ENCODE data around the gene PLEKHG3. TPM values are rescaled to one million over a fixed set of nuclear protein-coding genes. Genes with fewer than 3 reads are reported as not detected.
"Not testable (repeated sequence)": the region's sequence is repeated elsewhere in the genome, so short reads cannot be mapped to it uniquely, and the experiment has no call there.

PLEKHG3 gene
- total RNA-seq, result 10 to 100 TPM; 29.4 to 37.7 TPM
- long read RNA-seq, partial matches to known transcripts, result 8 of 10 reads
- long read RNA-seq, other reads (novel, unspliced or antisense), result 2 of 10 reads

DNA sequence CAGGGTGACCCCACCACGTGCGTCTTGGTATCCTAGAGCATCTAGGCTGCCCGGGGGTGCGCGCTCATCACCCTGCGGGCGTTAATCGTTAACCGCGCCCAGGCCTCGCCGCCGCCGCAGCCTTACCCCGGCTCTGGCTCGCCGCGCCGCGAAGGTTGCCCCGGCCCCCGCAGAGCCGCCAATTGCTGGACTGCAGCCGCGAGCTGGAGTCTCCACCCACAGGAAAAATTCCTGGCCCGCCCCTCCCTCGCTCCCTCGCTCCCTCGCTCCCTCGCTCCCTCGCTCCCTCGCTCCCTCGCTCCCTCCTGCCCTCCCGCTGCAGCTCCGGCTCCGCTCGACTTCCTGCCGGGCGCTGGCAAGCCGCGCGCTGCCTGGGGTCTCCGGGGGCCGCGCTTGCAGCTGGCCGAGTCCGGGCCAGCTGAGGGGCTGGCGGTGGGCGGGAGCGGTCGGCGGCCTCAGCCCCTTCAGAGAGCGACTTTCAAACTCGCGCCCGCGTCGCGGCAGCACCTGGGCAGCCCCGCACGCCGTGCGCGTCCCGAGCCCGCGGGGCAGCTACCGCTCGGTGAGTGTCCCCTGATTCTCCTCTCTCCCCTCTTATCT, at the start of gene PLEKHG3:
PLEKHG3 (plus strand) TSS at position 282 of the 600 bp plus-strand sequence. CDS start 23,208 bp downstream, outside the sequence.
- peak; percentile 80 to 86 for ATAC-seq
- intact Hi-C loops (cut with DNase I), result no loop called here
- DNase-seq, result peak; percentile 87

DNA sequence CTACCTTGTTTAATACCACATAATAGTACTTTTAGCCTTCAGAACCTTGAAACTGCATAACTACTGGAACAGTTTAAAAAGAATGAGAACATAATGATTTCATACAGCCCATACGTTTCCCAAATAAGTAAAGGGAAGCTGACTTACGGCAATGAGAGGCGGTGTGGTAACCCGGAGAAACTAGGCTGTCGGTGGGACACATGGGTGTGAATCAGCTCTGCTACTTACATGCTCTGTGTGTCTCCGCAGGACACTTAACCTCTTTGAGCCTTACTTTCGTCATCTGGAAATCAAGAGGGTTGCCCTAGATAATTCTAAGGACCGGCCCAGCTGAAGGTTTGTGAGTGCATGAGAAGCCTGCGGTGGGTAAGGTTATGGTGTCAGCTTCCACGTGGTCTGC, 49.3 kb upstream of the PLEKHG3 start:
- intact Hi-C loops (cut with DNase I), result no loop called here
- peak; percentile 27 to 42 for ATAC-seq
- DNase-seq, result no peak

DNA sequence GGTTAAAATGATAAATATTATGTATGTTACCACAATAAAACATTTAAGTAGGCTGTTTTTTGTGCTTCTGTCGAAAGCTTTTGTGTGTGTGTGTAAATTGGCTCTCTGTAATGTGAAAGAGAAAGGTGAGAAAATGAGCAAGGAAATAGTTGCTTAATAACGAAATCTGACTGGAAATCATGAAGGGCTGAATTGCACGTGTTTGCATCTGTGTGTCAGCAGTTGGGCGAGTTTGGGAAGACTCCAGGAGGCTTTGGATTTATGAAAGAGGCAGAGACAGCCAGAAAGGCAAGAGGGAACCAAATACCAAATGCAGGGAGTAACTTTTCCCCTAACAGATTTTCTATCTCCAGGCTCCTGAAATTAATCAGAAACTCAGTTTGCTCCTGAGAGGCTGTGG, 47.2 kb upstream of the PLEKHG3 start:
- no peak for DNase-seq
- ATAC-seq, result peak; percentile 36 to 58
- intact Hi-C loops (cut with DNase I), result no loop called here

DNA sequence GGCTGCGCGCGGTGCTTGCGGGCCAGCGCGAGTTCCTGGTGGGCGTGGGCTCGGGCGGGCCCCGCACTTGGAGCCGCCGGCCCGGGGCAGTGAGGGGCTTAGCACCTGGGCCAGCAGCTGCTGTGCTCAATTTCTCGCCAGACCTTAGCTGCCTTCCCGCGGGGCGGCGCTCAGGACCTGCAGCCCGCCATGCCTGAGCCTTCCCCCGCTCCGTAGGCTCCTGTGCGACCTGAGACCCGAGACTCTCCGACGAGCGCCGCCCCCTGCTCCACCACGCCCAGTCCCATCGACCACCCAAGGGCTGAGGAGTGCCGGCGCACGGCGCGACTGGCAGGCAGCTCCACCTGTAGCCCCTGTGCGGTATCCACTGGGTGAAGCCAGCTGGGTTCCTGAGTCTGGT, 46.0 kb upstream of the PLEKHG3 start:
- intact Hi-C loops (cut with DNase I), result no loop called here
- ATAC-seq, result no peak
- DNase-seq, result no peak

DNA sequence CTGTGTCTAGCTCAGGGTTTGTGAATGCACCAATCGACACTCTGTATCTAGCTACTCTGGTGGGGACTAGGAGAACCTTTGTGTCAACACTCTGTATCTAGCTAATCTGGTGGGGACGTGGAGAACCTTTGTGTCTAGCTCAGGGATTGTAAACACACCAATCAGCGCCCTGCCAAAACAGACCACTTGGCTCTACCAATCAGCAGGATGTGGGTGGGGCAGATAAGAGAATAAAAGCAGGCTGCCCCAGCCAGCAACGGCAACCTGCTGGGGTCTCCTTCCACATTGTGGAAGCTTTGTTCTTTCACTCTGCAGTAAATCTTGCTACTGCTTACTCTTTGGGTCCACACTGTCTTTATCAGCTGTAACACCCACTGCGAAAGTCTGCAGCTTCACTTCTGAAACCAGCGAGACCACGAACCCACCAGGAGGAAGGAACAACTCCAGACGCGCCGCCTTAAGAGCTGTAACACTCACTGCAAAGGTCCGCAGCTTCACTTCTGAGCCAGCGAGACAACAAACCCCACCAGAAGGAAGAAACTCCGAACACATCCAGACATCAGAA, 45.4 kb upstream of the PLEKHG3 start:
- DNase-seq; intact Hi-C loops (cut with DNase I); ATAC-seq: not testable (repeated sequence)

DNA sequence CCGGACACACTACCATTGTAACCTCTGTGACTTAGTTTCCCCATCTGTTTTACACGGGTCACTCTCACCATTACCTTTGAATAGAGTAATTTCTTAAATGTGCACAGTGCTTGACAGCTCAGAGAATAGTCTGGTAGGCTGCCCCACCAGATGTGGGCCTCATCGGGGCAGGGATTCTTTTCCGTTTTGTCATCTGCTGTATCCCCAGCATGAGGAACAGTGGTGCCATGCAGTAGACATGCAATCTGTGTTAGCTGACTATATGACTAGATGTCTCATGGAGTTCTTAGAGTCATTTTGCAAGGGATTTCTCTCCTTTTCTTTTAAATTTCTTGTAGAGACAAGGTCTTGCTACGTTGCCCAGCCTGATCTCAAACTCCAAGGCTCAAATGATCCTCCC, 44.9 kb upstream of the PLEKHG3 start:
- DNase-seq, result no peak
- ATAC-seq, result no peak
- intact Hi-C loops (cut with DNase I), result no loop called here

DNA sequence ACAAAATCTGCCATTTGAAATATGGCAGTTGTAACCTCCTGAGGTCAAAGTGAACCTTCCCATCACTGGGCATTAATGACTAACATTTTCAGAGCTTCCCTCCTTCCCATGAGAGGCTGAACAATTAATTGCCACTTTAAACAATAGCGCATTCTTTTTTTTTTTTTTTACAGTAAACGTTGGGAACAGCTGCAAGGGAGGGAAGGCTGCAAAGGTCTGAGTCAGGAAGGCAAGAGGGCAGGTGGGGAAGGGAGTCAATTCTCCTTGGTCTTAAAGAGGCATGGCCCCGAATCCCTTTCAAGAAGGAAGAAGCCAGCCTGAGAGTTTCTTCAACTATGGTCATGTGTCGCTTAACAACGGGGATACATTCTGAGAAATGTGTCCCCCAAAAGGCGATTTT, 41.0 kb upstream of the PLEKHG3 start:
- intact Hi-C loops (cut with DNase I), result no loop called here
- DNase-seq, result no peak

DNA sequence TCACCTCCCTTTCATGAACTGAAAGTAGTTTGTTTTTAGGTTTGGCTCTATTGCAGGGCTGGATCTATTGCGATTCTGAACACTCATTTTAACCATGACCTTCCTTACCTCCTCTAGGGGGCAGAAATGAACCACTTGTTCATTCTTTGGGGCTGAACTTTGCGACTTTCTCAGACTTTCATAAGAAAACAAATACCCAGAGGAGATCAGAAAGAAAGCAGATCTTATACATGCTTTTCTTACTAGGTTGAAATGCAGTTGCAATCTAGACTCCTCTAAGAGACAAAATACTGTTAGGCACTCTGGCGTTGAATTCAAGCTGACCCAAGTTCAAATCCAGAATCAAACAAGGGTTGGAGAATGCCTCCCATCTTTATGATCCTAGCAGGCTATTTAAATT, 32.6 kb upstream of the PLEKHG3 start:
- ATAC-seq (peak; percentile 52 to 76), DNase-seq (no peak)
- intact Hi-C loops (cut with DNase I), result loop anchor here (2.0 to 5.0 kb wide), 3 partner anchors 76 to 93 kb away; no protein-coding TSS in a partner anchor

More for the DNA sequence above, 41.0 kb upstream of the PLEKHG3 start:
- no peak for ATAC-seq

DNA sequence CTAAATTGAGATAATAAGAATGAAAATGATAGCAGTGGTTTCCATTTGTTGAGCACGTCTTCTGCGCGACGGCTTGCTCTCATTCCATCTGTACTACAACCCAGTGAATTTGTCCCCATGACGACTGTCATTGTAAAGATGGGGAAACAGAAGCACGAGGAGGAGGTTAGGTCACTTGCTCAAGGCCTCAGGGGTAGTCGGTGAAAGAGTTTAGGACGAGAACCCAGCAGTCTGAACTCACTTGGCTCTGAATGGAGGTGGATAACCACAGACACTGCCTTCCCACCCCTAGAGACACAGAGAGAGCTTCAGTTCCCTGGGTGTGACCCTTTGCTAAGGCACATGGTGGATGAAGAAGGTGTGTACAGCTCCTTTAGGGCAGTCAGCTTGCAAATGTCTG, 30.9 kb upstream of the PLEKHG3 start:
- intact Hi-C loops (cut with DNase I), result loop anchor here in 1 of 2 donors (5.0 kb wide), 2 partner anchors 74 to 89 kb away; no protein-coding TSS in a partner anchor
- ATAC-seq (no peak), DNase-seq (no peak)

DNA sequence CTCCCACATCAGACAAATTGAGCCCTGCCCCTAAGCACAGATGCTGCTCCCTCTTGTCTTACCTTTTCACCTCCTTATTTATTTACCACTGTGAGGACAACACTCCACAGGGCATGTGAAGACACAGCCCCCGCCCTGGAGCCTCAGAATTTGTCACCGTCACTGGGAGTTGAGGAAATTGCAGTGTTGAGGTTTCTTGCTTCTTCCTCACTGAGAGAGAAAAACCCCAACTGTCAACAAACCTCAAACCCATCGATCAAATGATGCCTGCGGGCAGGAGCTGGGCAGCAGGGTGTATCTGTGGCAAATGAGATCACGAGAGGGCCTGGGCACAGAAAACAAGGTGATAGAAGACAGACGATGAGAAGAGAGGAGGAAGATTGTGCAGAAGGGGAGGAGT, 30.5 kb upstream of the PLEKHG3 start:
- ATAC-seq, result peak in 1 of 2 donors; percentile 7
- DNase-seq, result no peak
- intact Hi-C loops (cut with DNase I), result loop anchor here in 1 of 2 donors (5.0 kb wide), 2 partner anchors 74 to 89 kb away; no protein-coding TSS in a partner anchor

DNA sequence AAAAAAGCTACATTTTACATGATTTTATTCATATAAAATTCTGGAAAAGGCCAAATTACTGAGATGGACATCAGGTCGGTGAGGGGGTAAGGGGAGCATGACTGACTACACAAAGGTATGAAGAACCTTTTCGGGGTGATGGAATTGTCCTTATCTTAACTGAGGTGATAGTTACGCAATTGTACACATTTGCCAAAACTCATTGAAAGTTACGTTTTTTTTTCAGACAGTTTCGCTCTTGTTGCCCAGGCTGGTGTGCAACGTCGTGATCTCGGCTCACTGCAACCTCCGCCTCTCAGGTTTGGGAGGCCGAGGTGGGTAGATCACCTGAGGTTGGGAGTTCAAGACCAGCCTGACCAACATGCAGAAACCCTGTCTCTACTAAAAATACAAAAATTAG, 29.4 kb upstream of the PLEKHG3 start:
- ATAC-seq, result peak in 1 of 2 donors; percentile 30
- intact Hi-C loops (cut with DNase I), result loop anchor here in 1 of 2 donors (5.0 kb wide), 2 partner anchors 72 to 87 kb away; no protein-coding TSS in a partner anchor
- DNase-seq, result no peak

DNA sequence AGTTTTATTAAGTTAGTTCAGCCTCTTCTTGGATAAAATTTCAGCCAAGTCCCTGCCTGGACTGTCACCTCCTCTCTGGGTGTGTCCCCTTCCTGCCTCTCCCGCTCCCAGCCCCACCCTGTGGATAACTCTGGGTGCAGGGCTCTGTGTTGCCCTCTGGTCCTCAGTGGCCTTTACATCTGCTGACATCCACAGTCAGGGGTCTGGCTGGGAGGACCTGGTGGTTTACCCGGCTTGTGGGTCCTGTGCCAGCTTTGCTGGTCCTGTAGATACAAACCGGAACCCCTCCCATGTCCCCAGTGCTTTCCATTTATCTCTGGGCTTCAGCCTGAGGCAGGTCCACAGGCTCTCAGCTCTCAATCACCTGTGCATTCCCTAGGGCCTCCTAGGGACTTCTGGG, 28.9 kb upstream of the PLEKHG3 start:
- intact Hi-C loops (cut with DNase I), result no loop called here
- DNase-seq (peak; percentile 36), ATAC-seq (peak in 1 of 2 donors; percentile 18)

DNA sequence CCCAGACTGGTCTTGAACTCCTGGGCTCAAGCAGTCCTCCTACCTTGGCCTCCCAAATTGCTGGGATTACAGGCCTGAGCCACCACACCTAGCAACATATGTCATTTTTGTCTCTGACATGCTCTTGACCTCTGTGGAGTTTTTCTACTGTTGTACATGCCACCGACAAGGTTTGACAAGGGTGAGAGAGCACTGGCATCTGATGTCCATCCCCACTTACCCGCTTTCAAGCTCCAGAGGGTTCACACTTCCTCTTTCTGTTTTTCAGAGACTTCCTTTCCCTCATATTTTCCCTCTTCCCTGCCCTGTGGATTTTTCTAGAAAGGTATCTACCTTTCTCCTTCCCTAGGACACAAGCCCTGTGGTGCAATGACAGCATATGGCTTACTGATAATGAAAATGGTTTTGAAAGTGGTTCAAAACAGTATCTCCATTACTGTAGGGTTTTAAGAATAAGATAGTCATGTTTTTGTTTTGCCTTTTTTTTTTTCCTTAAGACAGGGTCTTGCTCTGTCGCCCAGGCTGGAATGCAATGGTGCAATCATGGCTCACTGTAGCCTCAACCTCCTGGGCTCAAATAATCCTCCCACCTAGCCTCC, 27.7 kb upstream of the PLEKHG3 start:
- ATAC-seq (no peak), DNase-seq (no peak)
- intact Hi-C loops (cut with DNase I), result no loop called here

DNA sequence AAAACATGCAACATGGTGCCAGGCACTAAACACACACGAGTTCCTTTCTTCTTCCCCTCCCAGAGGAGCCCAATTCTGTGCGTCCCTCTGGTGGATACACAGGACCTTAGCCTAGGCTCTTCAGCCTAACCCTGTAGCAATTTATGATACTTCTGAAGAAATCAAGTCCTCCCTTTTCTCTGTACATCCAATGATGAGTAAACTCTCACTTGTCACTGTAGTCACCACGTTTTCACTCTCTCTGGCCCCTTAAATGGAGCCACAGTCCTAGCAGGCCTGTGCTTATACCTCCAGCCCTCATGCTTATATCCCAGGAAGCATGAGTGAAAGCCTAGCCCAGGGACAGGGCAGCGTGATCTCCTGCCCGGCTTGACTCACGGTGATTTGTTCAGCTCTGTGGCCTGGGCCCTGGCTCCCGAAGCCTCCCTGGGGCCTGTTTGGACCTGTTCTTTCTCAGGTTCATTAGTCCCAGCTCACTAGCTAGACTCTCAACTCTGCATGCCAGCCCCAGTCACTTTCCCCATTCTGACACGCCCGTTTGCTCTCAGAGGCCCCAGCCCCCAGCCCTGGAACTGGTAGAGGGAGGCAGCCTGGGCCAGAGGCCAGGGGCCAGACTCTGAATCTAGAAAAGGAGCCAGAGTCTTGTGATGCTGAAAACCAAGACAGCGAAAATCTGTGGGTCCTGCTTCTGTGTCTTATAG, 24.1 kb upstream of the PLEKHG3 start:
- DNase-seq (peak; percentile 29), ATAC-seq (no peak)
- intact Hi-C loops (cut with DNase I), result no loop called here

DNA sequence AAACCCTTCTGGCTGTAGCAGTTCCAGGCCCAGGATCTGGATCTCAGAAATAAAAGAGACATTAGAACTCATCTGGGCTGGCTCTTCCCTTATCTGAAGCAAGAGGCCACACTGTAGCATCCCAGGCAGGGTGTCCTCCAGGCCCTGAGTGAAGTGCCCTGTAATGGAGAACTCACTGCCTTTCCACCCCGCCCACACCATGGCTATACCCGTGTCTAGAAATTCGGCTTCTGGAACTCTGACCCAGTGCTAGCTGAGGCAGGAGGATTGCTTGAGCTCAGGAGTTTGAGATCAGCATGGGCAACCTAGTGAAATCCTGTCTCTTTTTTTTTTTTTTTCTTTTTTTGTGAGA, 23.5 kb upstream of the PLEKHG3 start:
- ATAC-seq, result no peak
- no peak for DNase-seq
- intact Hi-C loops (cut with DNase I), result no loop called here

DNA sequence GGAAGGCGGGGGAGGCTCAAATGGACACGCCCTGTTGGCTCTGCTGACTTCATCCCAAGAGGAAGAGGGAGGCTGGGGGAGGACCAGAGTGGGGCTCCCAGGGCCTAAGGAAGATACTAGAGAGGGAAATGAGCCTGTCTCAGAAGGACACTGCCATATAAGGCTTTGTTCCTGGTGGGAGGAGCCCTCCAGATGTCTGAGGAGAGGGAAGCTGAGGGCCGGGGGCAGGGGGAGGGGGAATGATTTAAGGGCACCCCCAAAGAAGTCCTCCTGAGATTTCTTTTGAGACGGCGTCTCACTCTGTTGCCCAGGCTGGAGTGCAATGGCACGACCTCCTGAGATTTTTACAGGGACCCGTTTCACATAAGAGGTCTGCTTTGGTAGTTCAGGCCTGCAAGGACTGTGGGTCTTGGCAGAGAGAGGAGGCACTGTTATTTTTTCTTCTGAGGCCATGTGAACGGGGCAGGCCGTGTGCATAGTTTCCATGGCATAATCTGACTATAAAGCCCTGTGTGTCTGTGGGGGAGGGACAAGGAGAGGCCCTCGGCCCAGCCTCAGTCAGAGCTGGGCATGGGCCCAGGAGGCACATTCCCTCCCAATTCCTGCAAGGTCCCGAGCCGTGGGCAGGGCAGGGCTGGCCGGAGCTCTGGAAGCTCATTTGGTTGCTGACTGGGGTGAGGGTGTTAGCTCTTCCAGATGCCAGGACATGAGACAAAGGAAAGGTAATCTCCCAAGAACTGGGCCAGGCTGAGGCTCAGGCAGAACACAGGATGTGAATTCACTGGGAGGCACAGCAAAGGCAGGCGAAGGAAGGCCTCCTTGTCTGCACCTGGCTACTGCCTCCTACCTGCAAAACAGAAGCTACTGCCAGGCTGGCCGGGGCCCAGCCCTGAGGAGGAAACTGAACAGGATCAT, 22.2 kb upstream of the PLEKHG3 start:
- DNase-seq (peak; percentile 86), ATAC-seq (peak; percentile 92 to 94)
- intact Hi-C loops (cut with DNase I), result no loop called here

DNA sequence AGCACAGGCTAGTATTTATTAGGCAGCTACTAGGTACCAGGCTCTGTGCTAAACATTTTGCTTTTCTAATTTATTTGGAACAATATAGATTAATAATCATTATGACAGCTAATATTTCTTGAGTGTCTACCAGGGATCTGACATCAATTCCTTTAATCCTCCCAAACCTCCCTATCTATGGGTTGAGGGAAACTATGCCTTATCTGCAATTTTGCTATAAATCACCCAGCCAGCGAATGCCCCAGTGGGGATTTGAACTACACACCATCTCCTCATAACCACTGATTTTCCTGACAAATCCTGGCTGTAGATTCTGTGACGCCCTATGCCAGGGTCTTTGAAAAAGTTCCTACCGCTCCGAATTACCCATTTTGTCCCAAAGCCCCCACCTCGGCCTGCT, 21.4 kb upstream of the PLEKHG3 start:
- ATAC-seq, result no peak
- intact Hi-C loops (cut with DNase I), result no loop called here
- DNase-seq, result no peak

DNA sequence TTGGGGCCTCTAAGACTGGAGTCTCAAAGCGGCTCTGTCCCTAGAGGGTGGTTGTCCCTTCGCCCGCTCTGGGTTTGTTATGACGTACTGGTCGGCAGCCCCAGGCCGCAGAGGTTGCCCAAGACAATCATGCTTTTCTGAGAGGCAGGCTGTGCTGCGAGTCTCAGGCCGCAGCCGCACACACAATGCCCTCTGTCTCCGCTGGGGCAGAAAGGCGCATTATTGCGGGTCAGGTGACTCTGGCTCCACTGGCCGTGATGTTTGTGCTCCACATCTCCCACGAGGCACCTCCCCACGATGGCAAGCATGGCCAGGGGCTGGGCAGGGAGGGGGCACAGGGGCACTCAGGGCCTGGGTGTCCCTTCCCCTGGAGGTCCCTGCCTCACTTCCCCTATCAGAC, 21.0 kb upstream of the PLEKHG3 start:
- no peak for ATAC-seq

DNA sequence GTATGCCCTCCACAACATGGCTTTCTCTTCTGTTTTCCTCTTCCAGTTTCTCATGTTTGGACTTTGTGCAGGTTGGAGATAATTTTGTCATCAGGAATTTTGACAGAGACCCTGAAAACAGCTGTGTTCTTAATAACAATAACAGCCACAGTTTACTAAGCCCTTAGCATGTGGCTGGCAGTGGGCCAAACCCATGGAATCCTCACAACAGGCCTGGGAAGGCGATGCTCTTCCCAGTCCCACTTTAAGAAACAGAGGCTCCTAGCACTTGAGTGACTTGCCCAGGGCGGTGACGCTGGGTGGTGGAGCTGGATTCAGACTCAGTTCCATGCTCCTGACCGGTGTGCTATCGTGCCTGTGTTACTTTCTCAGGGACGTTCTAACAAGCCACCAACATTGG, 20.1 kb upstream of the PLEKHG3 start:
- ATAC-seq, result no peak
- intact Hi-C loops (cut with DNase I), result no loop called here
- peak; percentile 39 for DNase-seq

More for the DNA sequence above, 21.0 kb upstream of the PLEKHG3 start:
- no peak for DNase-seq
- intact Hi-C loops (cut with DNase I), result no loop called here
